HepG2 (cell line): ENCODE data around the gene PSMG3. TPM values are rescaled to one million over a fixed set of nuclear protein-coding genes. Genes with fewer than 3 reads are reported as not detected.

Source experiments
- ATAC-seq: fragments of 200-7000 bp; cut with Tn5 transposase; 3 replicates; pipeline ENCODE4 v1.9.1; 2020; ENCODE audit warnings: mild to moderate bottlenecking, moderate library complexity
- BruUV-seq: library from RNA; stranded (reverse); fragments of 400-500 nt; replicated peaks from 2 replicates; lab custom pipeline; 2021; lab: Mats Ljungman, UMichigan
- CTCF ChIA-PET: fragments of 300-600 bp; formaldehyde crosslinking; extraction: SDS; loops from one replicate; lab custom pipeline; 2021; ENCODE audit warnings: low total read pairs, inconsistent platforms, low intra/inter-chr PET ratio; lab: Yijun Ruan, JAX
- POLR2A ChIA-PET: fragments of 350-600 bp; sonication (Branson Sonifier 250); formaldehyde crosslinking; loops from one replicate; lab custom pipeline; 2020; ENCODE audit warnings: antibody characterized with exemption, inconsistent platforms; lab: Yijun Ruan, JAX
- DNase-seq: peaks from one replicate; pipeline ENCODE4 v3.0.0-alpha.2; 2015; ENCODE audit warnings: low spot score
- FAIRE-seq: peaks from 3 replicates; lab custom pipeline; 2011; peaks lifted over from hg19 to GRCh38; lab: Jason Lieb, UNC
- H2AFZ ChIP-seq: one replicate; pipeline ENCODE4 v1.6.1; 2011; ENCODE audit warnings: low read length, inconsistent platforms
- H3K27ac ChIP-seq: fragments of 300-600 bp; 3 replicates; pipeline ENCODE4 v1.8.0; 2011; ENCODE audit warnings: mixed run types, mild to moderate bottlenecking, mixed read lengths, low read length, inconsistent platforms; ENCODE audit not compliant: insufficient read depth; ENCODE audit errors: extremely low read length
- H3K27me3 ChIP-seq, 2 experiments: fragments of 200-600 bp in 1 of 2; 2 replicates in 1 of 2; 3 replicates in 1 of 2; pipeline versions ENCODE4 v1.6.0 to v1.8.0; 2011; ENCODE audit warnings: low read length in 2 of 2, mild to moderate bottlenecking in 2 of 2, moderate library complexity in 2 of 2, inconsistent platforms in 1 of 2; ENCODE audit not compliant: insufficient read depth in 2 of 2, control insufficient read depth in 1 of 2
- H3K36me3 ChIP-seq, 2 experiments: fragments of 200-600 bp in 1 of 2; replicated peaks in 1 of 2; 2 replicates in 1 of 2; 3 replicates in 1 of 2; pipeline versions ENCODE4 v1.5.1 to v1.8.0; 2011; ENCODE audit warnings: low read length in 2 of 2, inconsistent platforms in 1 of 2; ENCODE audit not compliant: insufficient read depth in 2 of 2, control insufficient read depth in 1 of 2
- H3K4me1 ChIP-seq: 2 replicates; pipeline ENCODE4 v1.5.1; 2012; ENCODE audit warnings: low read length, inconsistent platforms; ENCODE audit not compliant: insufficient read depth
- H3K4me2 ChIP-seq: 2 replicates; pipeline ENCODE4 v1.6.0; 2011; ENCODE audit warnings: low read depth, low read length, inconsistent platforms
- H3K4me3 ChIP-seq, 3 experiments: fragments of 200-600 bp in 1 of 3; sonication (generic), shearing (Covaris generic) in 1 of 3; replicated peaks in 1 of 3; 2 replicates each; pipeline ENCODE4 v1.5.1; 2011 to 2016; ENCODE audit warnings: low read length in 3 of 3, inconsistent platforms in 2 of 3, low read depth in 2 of 3, mild to moderate bottlenecking in 2 of 3, control low read depth in 1 of 3, mixed read lengths in 1 of 3; ENCODE audit not compliant: insufficient read depth in 1 of 3
- H3K79me2 ChIP-seq: one replicate; pipeline ENCODE4 v1.6.1; 2011; ENCODE audit warnings: low read length, inconsistent platforms; ENCODE audit not compliant: insufficient read depth
- H3K9ac ChIP-seq: 2 replicates; pipeline ENCODE4 v1.6.0; 2011; ENCODE audit warnings: mild to moderate bottlenecking, low read depth, low read length, inconsistent platforms; ENCODE audit not compliant: insufficient read depth
- H3K9me3 ChIP-seq: 2 replicates; pipeline ENCODE4 v1.5.1; 2012; ENCODE audit warnings: mild to moderate bottlenecking, low read length
- H4K20me1 ChIP-seq: 2 replicates; pipeline ENCODE4 v1.6.0; 2011; ENCODE audit warnings: inconsistent platforms, mild to moderate bottlenecking, low read length, moderate library complexity; ENCODE audit not compliant: insufficient read depth
- AGO1 ChIP-seq: fragments of 200-400 bp; formaldehyde crosslinking; IDR thresholded peaks from 2 replicates; pipeline ENCODE4 v1.6.1; 2017; ENCODE audit warnings: mild to moderate bottlenecking, low read depth, low read length, moderate library complexity; ENCODE audit not compliant: poor library complexity, severe bottlenecking
- AGO2 ChIP-seq: fragments of 200-400 bp; formaldehyde crosslinking; optimal IDR thresholded peaks from 2 replicates; pipeline ENCODE3; 2017; ENCODE audit warnings: mild to moderate bottlenecking, low read depth, low read length, moderate library complexity
- POLR2AphosphoS2 ChIP-seq: IDR thresholded peaks from 2 replicates; pipeline ENCODE4 v1.6.1; 2011; ENCODE audit warnings: low read depth, low read length, improper control_type of control experiment
- RBFOX2 ChIP-seq: fragments of 200-400 bp; formaldehyde crosslinking; IDR thresholded peaks from 2 replicates; pipeline ENCODE4 v1.6.1; 2017; ENCODE audit warnings: low read depth, mild to moderate bottlenecking, low read length
- RCOR2 ChIP-seq: IDR thresholded peaks from 2 replicates; pipeline ENCODE4 v1.6.1; 2016; ENCODE audit warnings: missing biosample characterization, missing genetic modification reagents
- TMF1 ChIP-seq: sonication (generic); formaldehyde crosslinking; IDR thresholded peaks from 2 replicates; pipeline ENCODE4 v1.8.1; 2022; ENCODE audit warnings: low read depth, missing genetic modification reagents
- ZC3H13 ChIP-seq: sonication (generic); formaldehyde crosslinking; IDR thresholded peaks from 2 replicates; pipeline ENCODE4 v1.8.1; 2023; ENCODE audit warnings: mild to moderate bottlenecking, missing genetic modification reagents, moderate library complexity
- ZNF672 ChIP-seq: sonication (generic); formaldehyde crosslinking; IDR thresholded peaks from 2 replicates; pipeline ENCODE4 v1.8.1; 2022; ENCODE audit warnings: missing genetic modification reagents
- WGBS: methylation state at CpG from one replicate; pipeline ENCODE4 v1.1.6; 2017; ENCODE audit warnings: low lambda C conversion rate; 5-methylcytosine and 5-hydroxymethylcytosine counted together
- in situ Hi-C: cut with HindIII; loops from 2 replicates; pipeline ENCODE4 v1.10.0; 2017; ENCODE audit warnings: low pct_unique_long_range_greater_than_20kb; ENCODE audit not compliant: extremely low pct_ligation_motif_present
- intact Hi-C: fragments of 100-400 bp; cut with micrococcal nuclease; formaldehyde crosslinking; loops from one replicate; pipeline ENCODE4 v1.10.0; 2022; ENCODE audit not compliant: unreplicated experiment
- polyA plus RNA-seq, 8 experiments: library from polyadenylated mRNA; depleted of rRNA in 3 of 8; stranded (reverse) in 7 of 8; unstranded in 1 of 8; fragments of >200 nt; fragmentation: Illumina TruSeq in 4 of 8; extraction: Trizol in 4 of 8; gene quantifications; 2 replicates each; pipeline versions ENCODE4 v1.2.1 to v1.2.3, GENCODE V29; 2011 to 2016; ENCODE audit warnings: low read depth in 4 of 8, missing spikeins in 1 of 8, mixed read lengths in 1 of 8; ENCODE audit not compliant: insufficient read depth in 1 of 8
- total RNA-seq, 5 experiments: library from RNA; depleted of rRNA; stranded (reverse); fragments of >200 nt; fragmentation: Illumina TruSeq; extraction: Trizol; gene quantifications; 2 replicates each; pipeline ENCODE4 v1.2.3, GENCODE V29; 2016; ENCODE audit warnings: low read depth in 1 of 5
- TF ChIP-seq, protein P1 (sequence below): sonication (generic); formaldehyde crosslinking; IDR thresholded peaks from 2 replicates; pipeline ENCODE4 v1.5.0; 2020; ENCODE audit warnings: mild to moderate bottlenecking, low read depth, missing genetic modification reagents, borderline replicate concordance
- TF ChIP-seq, protein P2 (sequence below): sonication (generic); formaldehyde crosslinking; IDR thresholded peaks from 2 replicates; pipeline ENCODE4 v1.4.0; 2020; ENCODE audit warnings: missing genetic modification reagents

PSMG3 gene
- total and polyA plus RNA-seq, 2 of the 13 experiments (the other 11 are each of a cell fraction or from before 2014, with no cell fraction given): 29.6 to 48.4 TPM

- FAIRE-seq (no peak), DNase-seq (no peak), ATAC-seq (no peak)
- Histone ChIP-seq H3K9ac (no peak overlapping the region), H3K4me3 (no peak overlapping the region), H3K36me3 (peaks cover 14 to 27% of the 10 kb centered on the region in 2 experiments; a peak in 4 of 5 replicates), H3K4me1 (peaks cover 21% of the 10 kb centered on the region), H3K27ac (no peak overlapping the region), H3K27me3 (no peaks in the 10 kb centered on the region), H4K20me1 (no peaks in the 10 kb centered on the region), H3K79me2 (peaks cover 23% of the 10 kb centered on the region), H2AFZ (no peak overlapping the region), H3K4me2 (no peak overlapping the region), H3K9me3 (no peaks in the 10 kb centered on the region)
- WGBS: 97% methylated on average over 28 of the region's 31 CpGs
- TF ChIP-seq TMF1: no peak
- TF ChIP-seq, protein P1, sequence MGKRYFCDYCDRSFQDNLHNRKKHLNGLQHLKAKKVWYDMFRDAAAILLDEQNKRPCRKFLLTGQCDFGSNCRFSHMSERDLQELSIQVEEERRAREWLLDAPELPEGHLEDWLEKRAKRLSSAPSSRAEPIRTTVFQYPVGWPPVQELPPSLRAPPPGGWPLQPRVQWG (CRISPR knock-in tag): no peak
- no peak for TF ChIP-seq RCOR2 (CRISPR knock-in tag)
- peak; percentile 76 for TF ChIP-seq POLR2AphosphoS2
- TF ChIP-seq, protein P2, sequence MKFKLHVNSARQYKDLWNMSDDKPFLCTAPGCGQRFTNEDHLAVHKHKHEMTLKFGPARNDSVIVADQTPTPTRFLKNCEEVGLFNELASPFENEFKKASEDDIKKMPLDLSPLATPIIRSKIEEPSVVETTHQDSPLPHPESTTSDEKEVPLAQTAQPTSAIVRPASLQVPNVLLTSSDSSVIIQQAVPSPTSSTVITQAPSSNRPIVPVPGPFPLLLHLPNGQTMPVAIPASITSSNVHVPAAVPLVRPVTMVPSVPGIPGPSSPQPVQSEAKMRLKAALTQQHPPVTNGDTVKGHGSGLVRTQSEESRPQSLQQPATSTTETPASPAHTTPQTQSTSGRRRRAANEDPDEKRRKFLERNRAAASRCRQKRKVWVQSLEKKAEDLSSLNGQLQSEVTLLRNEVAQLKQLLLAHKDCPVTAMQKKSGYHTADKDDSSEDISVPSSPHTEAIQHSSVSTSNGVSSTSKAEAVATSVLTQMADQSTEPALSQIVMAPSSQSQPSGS (CRISPR knock-in tag): no peak
- TF ChIP-seq AGO1: peak; percentile 6
- peak; percentile 83; the same call in 1 of the 2 replicates for TF ChIP-seq ZC3H13 (CRISPR knock-in tag)
- TF ChIP-seq ZNF672 (CRISPR knock-in tag): no peak
- TF ChIP-seq AGO2: peak; percentile 61
- peak; percentile 56; the same call in 1 of the 2 replicates for TF ChIP-seq RBFOX2
- POLR2A ChIA-PET: interaction anchor here (0.6 to 4.8 kb wide), 3 partner anchors 15 to 21 kb away, joined by 3 to 30 read pairs (median 7); partner anchors contain the start of gene TMEM184A
- in situ Hi-C loops: no loop called here
- no TSS peak for BruUV-seq
- CTCF ChIA-PET: no interaction called here
- intact Hi-C loops: no loop called here
Observed at GRCh38 chr7:1540776-1541271, 29.0 kb downstream of the PSMG3 start.
